Stimulated activated CD8-positive, alpha-beta memory T cell treated with anti-CD3 and anti-CD28 coated beads, Interleukin-15, amount 100 ng/mL, for 1 hour (primary cell): Measurements from ENCODE around the gene MOCS1.
"Not testable (repeated sequence)": the region's sequence is repeated elsewhere in the genome, so short reads cannot be mapped to it uniquely, and the experiment has no call there.

Experiments
- DNase-seq: peaks from one replicate; pipeline ENCODE4 v3.0.0-alpha.2; 2020; ENCODE audit warnings: low read depth

The MOCS1 gene

DNA sequence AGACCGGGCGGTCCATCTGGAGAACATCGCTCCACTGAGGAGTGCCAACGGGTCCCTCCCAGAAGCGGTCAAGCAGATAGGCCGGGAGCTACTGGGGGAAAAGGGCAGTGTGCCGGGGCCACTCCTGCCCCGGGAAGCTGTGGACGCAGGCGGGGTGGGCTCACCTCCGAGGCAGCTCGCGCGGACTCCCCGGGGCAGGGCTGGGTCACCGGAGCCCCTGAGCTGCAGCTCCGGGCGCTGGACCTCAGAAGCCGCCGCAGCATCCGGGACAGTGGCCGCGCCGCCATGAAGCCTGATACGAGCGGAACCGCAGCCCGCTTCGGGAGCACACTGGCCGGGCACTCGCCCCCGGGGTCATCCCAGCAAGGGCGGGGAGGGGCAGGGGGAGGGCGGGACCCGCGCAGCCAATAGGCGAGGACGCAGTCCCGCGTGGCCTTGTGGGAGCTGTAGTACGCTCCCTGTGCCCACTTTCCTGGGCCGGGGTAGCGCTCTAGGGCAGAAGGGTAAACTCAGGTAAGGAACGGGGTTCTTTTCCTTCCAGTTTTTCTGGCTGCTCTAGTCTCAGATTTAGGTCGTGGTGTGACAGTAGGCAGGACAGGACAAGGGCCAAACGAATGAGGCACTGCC, at the start of gene MOCS1:
Gene MOCS1 (minus strand): TSS at position 332 of the 627 bp plus-strand sequence. CDS start 45 bp downstream, at position 287.
- peak; percentile 7 for DNase-seq

DNA sequence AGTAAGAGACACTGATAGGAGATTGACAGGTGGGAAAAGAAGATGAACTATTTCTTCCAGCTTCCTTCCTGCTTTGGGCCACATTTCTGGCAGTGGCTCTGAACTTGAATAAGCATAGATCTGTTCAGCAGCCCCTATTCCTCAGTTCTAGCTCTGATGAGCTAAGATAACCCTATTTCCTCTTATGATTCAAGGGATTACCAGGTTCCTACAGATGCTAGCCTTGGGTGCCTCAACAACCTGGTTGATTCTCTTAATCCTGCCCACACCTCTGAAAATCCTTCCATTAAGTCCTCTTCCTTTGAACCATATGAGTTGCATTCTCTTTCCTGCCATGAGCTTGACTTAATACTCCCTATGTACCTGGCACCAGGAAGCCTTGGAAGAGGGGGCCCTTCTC, 49.8 kb upstream of the MOCS1 start:
- DNase-seq: no peak

DNA sequence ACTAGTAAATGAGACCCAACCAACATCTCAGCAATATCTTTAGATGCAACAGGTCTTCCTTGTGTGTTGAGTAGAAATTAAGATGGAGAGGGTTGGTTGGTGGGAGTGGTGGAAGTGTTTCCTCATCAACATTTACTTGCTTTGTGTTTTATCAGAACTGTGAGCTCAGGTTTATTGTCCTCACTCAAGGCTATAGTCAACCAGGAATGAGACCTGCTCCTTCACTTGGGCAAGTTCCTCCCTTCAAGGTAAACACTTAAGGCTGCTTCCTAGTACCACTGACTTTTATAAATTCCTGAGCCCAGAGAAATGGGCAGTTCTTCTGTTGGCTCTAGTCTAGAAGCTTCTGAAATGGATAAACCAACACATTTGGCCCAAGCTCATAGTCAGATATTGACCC, 48.9 kb upstream of the MOCS1 start:
- no peak for DNase-seq

DNA sequence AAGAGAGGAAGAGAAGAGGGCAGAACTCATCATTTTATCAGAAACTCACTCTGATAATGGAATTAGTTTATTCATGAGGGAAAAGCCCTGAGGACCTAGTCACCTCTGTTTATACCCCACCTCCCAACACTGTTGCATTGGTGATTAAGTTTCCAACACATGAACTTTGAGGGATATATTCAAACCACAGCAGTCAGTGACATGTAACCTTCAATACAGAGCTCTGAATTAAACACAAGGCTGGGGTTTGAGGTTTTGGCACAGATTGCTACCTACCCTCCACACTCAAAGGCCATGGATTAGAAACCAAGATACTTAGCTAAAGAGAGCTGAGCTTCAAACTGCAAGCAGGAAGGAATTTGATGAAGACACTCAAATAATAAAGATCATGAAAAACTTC, 48.5 kb upstream of the MOCS1 start:
- no peak for DNase-seq

DNA sequence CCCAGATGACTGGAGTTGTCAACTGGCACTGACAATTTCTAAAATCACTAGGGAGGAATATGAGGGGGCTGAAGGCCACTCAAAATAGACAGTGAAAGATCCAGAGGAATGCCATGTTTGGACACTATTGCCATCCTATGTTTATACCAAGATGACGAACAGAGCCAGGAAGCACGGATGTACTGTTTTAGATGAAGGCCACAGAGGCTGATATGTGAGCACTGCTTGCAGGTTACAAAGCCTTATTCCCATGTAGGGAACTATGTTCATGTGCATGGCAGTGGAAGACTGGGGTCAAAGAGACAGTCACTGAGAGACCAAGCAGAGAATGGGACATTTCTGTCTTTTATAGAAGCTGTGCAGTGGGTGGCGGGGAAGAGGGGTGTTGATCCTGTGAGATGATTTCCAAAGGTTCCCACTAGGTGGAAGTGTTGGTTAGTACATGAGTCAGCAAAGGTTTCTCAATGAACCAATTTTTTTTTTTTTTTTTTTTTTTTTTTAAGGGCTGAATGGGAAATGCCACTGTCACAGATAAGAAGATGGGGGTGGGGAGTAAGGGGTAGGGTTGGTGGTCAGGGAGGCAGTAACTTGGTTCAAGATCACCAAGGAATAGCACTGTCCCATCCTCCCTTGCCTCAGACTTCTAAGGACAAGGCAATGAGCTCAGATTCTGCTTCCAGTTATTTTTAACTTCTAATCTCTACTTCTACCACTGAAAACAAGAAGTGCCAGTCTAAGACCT, 46.7 kb upstream of the MOCS1 start:
- DNase-seq: no peak

DNA sequence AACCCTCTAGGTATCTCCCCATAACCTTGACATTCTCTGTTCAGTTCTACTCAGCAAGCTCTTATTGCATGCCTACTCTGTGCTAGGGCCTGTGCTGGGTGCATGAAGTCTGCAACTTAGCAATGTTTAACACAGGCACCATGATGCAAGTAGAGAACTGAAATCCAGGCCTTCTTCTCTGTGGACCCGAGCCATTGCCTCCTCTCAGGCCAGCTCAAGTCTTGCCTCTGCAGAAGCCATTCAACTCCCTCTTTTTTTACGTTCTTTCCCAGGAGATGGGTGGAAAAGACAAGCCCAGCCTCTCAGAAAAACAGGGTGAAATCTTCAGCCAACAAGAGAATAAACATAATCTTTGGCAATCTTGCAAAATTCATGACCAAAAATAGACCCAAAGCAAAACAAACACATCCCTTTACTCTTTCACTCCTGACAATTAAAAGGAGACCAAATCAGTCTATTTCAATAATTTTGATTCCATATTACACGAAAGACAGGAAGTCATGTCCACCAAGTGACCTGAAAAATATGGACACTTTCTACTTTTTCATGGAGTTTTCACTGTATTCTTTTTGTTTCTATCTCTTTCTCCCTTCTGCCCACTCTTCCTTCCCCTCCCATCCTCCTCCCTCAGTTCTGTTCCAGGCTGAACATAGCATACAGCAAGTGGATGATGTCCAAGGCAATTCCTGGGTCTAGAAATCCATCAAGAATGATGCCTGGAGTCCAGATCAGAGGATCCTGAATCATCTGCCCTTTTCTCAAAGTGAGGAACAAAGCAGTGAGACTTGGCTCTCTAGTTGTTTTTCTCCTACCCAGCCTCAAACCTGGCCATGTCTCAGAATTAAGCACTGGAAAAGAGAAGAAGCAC, 45.4 kb upstream of the MOCS1 start:
- no peak for DNase-seq

DNA sequence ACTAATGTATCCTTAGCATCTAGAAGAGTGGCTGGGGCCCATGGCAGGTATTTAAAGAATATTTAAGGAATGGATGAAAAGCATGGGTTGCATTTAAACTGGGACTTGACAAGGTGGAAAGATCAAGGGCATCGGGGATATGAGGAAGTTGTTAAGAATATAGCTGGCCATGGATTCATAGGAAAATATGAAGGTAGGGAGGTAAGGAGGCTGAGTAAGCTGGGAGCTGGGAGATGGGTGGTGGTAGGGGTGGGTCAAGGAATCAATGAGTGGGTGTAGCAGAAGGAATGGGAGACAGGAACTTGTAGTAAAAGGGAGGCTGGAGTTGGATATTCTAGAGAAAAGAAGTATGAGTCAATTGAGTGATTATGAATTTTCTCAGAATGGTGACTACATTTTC, 44.0 kb upstream of the MOCS1 start:
- DNase-seq: no peak

DNA sequence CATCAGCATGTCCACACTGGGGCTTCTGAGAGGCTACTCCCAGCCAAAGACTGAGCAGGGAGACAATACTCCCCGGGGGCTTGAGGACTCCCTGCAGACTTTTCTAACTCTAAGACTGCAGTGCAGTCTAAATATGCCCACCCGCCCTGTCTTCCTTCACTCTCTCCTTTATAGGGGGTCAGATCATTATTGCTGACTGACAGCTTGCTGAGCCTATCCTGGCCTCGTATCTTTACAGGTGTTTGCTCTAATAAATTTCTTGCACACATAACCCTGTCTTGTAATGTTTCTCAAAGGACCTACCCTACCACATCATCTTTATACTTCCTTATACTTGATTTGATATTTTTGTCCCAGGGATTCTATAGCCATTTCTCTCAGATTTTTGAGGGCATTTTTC, 39.4 kb upstream of the MOCS1 start:
- no peak for DNase-seq

DNA sequence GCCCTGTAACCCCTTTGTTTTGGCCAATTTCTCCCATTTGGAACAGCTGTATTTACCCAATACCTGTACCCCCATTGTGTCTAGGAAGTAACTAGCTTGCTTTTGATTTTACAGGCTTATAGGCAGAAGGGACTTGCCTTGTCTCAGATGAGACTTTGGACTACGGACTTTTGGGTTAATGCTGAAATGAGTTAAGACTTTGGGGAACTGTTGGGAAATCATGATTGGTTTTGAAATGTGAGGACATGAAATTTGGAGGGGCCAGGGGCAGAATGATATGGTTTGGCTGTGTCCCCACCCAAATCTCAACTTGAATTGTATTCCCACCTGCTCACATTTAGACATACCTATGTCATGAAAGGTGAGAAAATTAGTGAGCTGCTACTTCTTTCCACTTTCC, 38.5 kb upstream of the MOCS1 start:
- not testable (repeated sequence) for DNase-seq

DNA sequence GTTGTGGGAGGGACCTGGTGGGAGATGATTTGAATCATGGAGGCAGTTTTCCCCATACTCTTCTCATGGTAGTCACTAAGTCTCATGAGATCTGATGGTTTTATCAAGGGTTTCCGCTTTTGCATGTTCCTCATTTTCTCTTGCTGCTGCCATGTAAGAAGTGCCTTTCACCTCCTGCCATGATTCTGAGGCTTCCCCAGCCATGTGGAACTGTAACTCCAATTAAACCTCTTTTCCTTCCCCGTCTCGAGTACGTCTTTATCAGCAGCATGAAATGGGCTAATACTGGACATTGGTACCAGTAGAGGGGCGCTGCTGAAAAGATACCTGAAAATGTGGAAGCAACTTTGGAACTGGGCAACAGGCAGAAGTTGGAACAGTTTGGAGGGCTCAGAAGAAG, 36.9 kb upstream of the MOCS1 start:
- not testable (repeated sequence) for DNase-seq

DNA sequence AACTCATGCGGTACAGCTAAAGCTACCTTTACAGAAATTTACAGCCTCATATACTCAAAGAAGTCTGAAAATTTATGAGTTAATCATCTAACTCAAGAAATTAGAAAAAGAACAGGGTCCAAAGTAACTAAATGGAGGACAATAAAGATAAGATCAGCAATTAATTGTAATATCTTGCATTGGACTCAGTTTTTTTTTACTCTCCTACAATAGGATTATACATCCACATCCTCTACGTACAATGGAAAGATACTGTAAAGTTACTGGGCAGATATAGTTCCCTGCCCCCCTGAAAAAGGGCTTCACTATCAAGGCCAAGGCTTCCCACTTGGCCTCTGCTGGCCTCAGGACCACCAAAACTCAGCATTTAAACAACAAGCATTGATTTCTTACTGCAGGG, 31.5 kb upstream of the MOCS1 start:
- DNase-seq: no peak

DNA sequence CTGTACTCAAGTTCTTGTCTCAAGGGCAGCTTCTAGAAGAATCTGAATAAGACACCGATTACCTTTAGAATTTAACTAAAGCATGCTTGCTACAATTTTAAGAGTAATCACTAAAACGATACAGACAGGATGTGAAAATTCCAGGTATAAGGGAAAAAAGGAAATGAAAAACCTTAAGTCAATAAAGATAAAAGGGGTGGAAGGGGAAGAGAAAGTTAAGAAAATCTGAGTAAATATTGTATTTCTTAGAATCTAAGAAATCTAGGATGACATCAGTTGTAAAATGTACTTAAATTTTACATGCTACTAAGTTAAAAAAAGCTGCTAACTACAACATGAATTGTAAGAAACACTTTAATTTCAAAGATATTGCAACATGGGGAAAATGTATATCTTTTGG, 30.3 kb upstream of the MOCS1 start:
- no peak for DNase-seq

DNA sequence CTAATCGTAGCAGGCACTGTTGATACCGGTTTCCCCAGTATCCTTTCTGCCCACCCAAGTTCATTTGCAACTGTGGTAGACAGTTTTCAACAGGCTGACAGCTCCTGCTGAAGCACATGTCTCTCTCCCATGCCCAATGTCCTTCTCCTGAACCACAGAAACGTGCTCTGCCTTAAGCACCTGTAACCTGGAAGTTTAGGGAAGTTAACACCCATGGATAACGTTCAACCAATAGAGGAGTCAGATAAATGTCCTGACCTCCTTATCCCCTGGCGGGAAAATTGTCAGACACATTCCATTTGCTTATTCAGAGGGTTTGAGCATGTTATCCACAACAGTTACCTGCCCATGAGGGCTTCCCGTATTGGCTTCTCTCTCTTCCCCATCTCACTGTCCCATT, 29.8 kb upstream of the MOCS1 start:
- no peak for DNase-seq

DNA sequence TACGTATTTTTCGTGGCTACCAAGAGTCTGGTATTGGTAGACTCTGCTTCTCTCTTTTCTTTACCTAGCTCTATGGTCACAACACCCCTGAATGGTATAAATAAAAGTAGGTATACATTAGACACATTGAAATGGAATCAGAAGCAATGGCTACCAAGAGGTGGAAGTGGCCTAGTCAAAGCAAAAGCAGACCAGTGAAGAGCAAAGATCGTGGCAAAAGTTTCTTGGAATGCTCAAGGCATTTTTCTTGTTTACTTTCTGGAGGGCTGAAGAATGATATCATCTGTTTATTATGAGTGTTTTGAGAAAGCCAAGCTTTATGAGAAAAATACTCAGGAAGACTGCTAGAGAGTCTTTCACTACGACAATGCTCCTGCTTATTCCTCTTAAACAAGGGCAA, 28.6 kb upstream of the MOCS1 start:
- no peak for DNase-seq

DNA sequence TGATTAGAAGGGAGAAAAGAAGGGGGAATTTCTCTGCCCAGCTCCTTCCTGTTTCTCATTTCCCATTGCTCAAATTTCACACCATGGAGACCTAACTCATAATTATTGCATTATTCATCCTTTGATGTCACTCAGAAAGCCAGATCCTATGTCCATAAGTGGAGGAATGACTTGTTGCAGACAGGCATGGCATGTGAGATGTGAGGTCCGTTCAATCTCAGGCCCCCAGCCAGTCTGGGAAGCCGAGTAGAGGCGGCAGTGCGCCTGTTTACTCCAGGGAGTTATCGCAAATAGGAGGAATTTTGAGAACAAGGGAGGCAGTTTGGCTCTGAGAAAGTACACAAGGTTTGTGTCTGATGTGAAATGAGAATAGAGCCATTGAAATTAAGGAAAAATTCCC, 26.9 kb upstream of the MOCS1 start:
- DNase-seq: no peak

DNA sequence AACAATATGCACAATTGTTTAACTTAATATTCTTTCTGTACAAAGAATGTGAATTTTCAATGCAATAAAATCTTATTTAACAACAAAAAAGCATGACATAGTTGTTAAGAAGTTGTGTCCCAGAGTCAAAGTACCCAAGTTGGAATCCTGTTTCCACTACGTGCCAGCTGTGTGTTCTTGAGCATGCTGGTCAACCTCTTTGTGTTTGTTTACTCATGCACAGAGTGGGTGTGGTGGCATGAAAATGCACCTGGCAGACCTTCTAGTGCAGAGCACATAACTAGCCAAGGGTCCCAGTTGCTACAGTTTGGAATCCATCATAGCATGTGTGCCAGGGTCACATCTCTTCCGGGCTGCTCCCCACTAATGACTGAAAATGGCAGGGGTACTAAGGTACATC, 24.7 kb upstream of the MOCS1 start:
- DNase-seq: no peak

DNA sequence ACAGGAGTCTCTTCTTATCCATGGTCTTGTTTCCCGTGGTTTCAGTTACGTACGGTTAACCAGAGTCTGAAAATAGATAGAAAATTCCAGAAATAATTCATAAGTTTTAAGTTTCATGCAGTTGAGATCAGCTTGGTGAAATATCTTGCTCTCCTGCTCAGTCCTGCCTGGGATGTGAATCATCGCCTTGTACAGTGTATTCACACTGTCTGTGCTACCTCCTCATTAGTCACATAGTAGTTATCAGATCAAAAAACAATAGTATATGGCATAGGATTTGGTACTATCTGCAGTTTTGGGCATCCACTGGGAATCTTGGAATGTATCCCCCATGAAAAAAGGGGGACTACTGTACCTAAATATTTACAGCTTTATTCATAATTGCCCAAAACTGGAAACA, 22.7 kb upstream of the MOCS1 start:
- no peak for DNase-seq

DNA sequence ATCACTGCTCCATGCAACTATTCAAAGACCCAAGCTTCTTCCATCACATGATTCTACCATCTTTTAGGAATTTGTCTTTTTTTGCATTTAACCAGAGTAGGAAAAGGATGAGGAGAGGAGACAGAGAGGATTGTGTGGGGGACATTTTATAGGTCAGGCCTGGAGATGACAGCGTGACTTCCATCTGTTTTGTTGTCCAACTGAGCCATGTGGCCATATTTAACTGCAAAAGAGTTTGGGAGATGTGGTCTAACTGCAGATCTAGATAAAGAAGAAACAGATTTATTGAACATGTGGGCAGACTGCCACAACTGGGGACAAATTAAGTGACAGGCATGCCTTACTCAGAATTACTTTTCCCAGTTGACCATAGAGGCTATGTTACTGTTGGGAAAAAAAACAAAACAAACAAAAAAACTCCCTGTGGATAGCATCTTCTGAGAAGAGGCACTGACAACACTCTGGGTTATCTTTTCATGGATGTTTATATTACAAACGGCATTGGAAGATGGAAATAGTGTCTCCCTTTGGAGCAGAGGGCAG, 18.9 kb upstream of the MOCS1 start:
- no peak for DNase-seq

DNA sequence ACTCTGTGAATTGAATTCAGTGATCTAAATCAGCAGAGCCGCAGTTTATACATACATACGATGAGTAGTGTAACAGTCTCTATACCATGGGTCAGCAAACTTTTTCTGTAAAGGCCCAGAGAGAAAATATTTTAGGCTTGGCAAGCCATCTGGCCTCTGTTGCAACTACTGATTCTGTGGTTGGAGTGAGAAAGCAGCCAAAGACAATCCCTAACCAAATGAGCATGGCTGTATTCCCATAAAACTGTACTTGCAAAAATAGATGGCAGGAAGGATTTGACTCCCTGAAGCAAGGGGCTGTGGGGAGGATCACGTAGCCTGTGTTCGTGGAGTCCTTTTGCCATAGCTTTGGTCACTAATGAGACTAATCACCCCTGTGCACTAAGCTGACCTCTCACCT, 17.9 kb upstream of the MOCS1 start:
- no peak for DNase-seq

DNA sequence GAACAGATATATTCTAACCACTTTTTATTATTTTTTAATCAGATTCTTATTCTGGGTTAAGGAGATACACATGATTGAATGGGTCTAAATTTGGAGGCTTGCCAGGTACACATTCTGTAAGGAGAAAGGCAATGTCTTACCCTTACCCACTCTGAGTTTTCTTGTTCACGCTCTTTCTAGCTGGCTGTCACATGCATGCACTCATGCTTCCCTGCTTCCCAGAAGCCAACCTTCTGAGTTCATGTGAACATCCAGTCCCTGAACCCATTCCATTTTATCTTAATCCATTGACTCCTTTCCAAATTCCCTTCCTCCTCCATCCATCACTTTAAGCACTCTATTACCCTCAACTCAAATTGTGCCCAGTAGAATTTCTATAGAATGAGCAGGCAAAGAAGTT, 17.5 kb upstream of the MOCS1 start:
- no peak for DNase-seq

DNA sequence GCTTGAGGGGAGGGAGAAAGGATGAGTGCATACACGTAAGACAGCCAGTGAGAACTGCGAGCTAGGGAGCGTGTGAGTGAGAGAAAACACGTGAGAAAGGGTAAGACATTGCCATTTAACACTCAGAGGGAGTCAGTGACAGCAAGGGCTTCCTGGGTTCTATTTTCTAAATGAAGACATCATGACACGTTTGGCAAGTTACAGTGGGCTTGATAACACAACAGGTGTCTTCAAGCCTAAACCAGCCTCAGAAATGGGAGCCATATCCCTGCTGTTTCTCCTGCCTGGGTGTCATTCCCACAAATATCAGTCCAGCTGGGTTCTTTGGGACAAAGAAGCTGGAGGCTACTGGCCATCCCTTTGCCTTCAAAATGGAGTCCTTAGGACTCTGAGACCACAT, 16.9 kb upstream of the MOCS1 start:
- no peak for DNase-seq

DNA sequence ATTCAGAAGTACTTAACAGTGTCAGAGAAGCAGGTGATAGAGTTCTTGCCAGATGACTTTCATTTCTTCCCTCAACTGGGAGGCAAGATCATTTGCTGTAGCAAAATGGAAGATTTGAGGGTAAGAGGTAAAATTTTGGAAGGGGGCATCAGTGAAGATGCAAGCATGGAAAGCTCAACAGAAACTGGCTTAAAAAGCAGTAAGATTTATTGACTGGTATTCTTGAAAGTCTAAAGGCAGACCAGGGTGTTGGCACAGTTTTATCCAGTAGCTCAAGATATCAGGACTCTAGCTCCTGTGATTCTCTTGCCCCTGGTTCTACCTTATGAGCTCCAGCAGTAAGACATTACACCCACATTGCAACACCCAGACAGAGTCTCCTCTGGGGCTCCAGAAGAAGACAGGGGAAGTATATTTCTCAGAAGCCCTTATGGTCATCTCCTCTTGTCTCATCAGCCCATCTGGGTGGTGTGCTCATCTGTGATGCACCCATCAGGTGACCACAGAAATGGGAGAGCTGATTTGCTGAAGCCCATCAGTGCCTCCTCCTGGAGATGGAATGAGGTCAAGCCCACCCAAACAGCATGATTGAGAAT, 16.0 kb upstream of the MOCS1 start:
- no peak for DNase-seq
